Measurements from ENCODE around the gene ZNF827. TPM values are rescaled to one million over a fixed set of nuclear protein-coding genes. Genes with fewer than 3 reads are reported as not detected.

The ZNF827 gene
- 14.9 and 17.5 TPM in 2 replicates for total RNA-seq
- 7.8 and 12.2 TPM in 2 replicates for polyA plus RNA-seq

DNA sequence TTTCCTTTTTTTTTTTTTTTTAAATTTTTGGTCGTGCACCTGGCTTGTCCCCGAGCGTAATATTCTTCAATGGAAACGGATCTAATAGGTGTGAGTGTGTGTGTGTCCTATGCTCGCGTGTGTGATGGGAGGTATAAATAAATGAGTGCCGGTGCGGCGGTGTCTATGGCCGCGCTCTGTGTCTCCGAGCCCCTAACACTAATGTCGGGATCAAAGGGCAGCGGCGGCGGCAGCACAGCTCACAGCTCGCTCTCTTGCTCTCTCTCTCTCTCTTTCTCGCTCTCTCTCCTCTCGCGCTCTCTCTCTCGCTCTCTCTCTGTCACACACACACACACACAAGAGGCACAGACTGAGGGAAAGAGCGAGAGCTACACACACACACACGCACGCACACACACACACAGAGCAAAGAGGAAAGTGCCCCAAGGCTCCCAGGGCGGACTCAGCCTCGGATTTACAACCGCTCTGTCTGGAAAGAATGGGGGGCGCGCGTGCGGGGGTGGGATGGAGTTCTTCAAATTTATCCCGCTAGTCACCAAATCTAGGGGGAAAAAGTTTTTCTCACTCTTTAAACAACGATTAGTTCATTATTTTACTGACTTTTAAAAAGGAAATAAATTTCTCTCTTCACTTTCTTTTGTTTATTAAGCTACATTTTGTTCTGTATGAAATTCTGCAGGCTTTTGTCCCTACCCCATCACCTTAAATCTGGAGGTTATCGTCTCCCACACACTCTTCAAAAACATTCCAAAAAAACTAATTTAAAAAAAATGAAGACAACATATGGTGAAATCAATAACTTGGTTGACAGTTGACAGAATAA is at the start of gene ZNF827:
TSS of gene ZNF827 (minus strand) at position 206 of the 823 bp plus-strand sequence. CDS start 416 bp downstream, outside the sequence.
- H3K4me2 ChIP-seq, result peak within 1 kb of the TSS; percentile 77
- H3K9me2 ChIP-seq (replicated peaks; ENCODE audit: insufficient read depth), result no peaks in the 10 kb centered on the region
- TF ChIP-seq EZH2 (IDR thresholded peaks at IDR 0.05; ENCODE audit: borderline replicate concordance) (no peak), EZH2phosphoT487 (IDR thresholded peaks at IDR 0.05; ENCODE audit: low read depth, severe bottlenecking, unreplicated experiment) (no peak)
- TF ChIP-seq, protein P1, sequence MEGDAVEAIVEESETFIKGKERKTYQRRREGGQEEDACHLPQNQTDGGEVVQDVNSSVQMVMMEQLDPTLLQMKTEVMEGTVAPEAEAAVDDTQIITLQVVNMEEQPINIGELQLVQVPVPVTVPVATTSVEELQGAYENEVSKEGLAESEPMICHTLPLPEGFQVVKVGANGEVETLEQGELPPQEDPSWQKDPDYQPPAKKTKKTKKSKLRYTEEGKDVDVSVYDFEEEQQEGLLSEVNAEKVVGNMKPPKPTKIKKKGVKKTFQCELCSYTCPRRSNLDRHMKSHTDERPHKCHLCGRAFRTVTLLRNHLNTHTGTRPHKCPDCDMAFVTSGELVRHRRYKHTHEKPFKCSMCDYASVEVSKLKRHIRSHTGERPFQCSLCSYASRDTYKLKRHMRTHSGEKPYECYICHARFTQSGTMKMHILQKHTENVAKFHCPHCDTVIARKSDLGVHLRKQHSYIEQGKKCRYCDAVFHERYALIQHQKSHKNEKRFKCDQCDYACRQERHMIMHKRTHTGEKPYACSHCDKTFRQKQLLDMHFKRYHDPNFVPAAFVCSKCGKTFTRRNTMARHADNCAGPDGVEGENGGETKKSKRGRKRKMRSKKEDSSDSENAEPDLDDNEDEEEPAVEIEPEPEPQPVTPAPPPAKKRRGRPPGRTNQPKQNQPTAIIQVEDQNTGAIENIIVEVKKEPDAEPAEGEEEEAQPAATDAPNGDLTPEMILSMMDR (IDR thresholded peaks at IDR 0.05; ENCODE audit: poor library complexity), result no peak
- DNase-seq (ENCODE audit: low spot score), result peak; percentile 87
- H3K4me1 ChIP-seq (ENCODE audit: insufficient read depth), result peaks cover 17% of the 10 kb centered on the region
- no peaks in the 10 kb centered on the region for H4K20me1 ChIP-seq (ENCODE audit: insufficient read depth, poor library complexity, severe bottlenecking)
- peak within 1 kb of the TSS; percentile 70 for H2AFZ ChIP-seq
- no peaks in the 10 kb centered on the region for H3K9me3 ChIP-seq (ENCODE audit: low read depth)
- peak within 1 kb of the TSS; percentile 92 for H3K4me3 ChIP-seq
- H3K27ac ChIP-seq, result peak within 1 kb of the TSS; percentile 99
- whole genome bisulfite sequencing (ENCODE audit: low lambda C conversion rate, missing lambda C conversion rate), result 2% methylated on average over 30 of the region's 34 CpGs
- H3K27me3 ChIP-seq, result no peaks in the 10 kb centered on the region
- H3K79me2 ChIP-seq, result peaks cover 23% of the 10 kb centered on the region
- H3K36me3 ChIP-seq (replicated peaks; ENCODE audit: insufficient read depth, low read depth), result no peaks in the 10 kb centered on the region

DNA sequence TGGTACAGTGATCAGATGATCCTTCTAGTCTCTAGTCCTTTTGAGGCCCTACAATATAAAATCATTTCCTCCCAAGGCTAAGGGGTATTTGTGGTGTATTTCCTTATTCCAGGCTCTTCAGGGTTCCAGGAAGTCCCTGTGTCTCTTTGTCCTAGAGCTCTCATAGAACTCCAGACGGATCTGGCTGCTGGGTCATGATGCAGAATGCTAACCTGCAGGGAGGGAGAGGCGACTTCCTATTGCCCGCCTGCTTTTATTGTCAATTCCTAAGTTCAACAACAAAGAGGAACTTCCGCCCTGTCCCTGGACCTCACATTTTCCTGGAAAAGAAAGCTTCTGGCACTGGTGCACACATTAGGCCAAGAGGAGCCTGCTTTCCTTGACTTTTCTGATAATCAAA is 45.9 kb upstream of the ZNF827 start:
- Histone ChIP-seq H3K36me3 (replicated peaks; ENCODE audit: insufficient read depth, low read depth) (no peaks in the 10 kb centered on the region), H3K27me3 (peaks cover 3% of the 10 kb centered on the region), H3K27ac (no peak overlapping the region), H3K4me3 (no peak overlapping the region), H3K9me2 (replicated peaks; ENCODE audit: insufficient read depth) (no peaks in the 10 kb centered on the region), H3K79me2 (no peaks in the 10 kb centered on the region), H2AFZ (no peak overlapping the region), H3K4me2 (no peak overlapping the region), H3K4me1 (ENCODE audit: insufficient read depth) (no peaks in the 10 kb centered on the region), H3K9me3 (ENCODE audit: low read depth) (no peaks in the 10 kb centered on the region), H4K20me1 (ENCODE audit: insufficient read depth, poor library complexity, severe bottlenecking) (no peaks in the 10 kb centered on the region)
- no peak for TF ChIP-seq EZH2phosphoT487 (IDR thresholded peaks at IDR 0.05; ENCODE audit: low read depth, severe bottlenecking, unreplicated experiment)
- no peak for TF ChIP-seq EZH2 (IDR thresholded peaks at IDR 0.05; ENCODE audit: borderline replicate concordance)
- TF ChIP-seq, protein P1 (IDR thresholded peaks at IDR 0.05; ENCODE audit: poor library complexity), result no peak
- WGBS (ENCODE audit: low lambda C conversion rate, missing lambda C conversion rate), result 88% methylated on average over 4 of the region's 4 CpGs
- no peak for DNase-seq (ENCODE audit: low spot score)

DNA sequence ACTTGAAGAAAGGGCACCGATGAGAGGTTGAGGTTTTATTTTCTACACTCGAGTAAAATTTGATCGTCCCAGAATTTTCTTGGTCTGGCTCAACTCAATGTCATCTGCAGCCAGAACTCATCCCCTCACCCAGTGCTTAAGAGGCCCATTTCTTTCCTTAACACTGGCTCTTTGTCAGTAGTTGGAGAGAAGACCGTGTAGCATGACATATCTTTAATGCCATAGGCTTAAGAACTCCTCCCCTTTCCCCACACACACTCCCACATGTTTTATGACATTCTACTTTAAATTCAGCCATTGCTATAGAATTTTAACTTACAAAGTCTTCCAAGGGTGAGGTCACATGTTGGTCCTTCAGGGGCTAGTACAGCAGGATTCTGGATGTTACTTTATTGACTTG is 44.2 kb upstream of the ZNF827 start:
- no peaks in the 10 kb centered on the region for H3K36me3 ChIP-seq (replicated peaks; ENCODE audit: insufficient read depth, low read depth)
- H3K9me3 ChIP-seq (ENCODE audit: low read depth), result no peaks in the 10 kb centered on the region
- H2AFZ ChIP-seq, result no peak overlapping the region
- no peak overlapping the region for H3K4me2 ChIP-seq
- no peaks in the 10 kb centered on the region for H3K79me2 ChIP-seq
- H3K4me1 ChIP-seq (ENCODE audit: insufficient read depth), result no peaks in the 10 kb centered on the region
- TF ChIP-seq, protein P1 (IDR thresholded peaks at IDR 0.05; ENCODE audit: poor library complexity), result no peak
- TF ChIP-seq EZH2phosphoT487 (IDR thresholded peaks at IDR 0.05; ENCODE audit: low read depth, severe bottlenecking, unreplicated experiment) (no peak), EZH2 (IDR thresholded peaks at IDR 0.05; ENCODE audit: borderline replicate concordance) (no peak)
- H4K20me1 ChIP-seq (ENCODE audit: insufficient read depth, poor library complexity, severe bottlenecking), result no peaks in the 10 kb centered on the region
- H3K27me3 ChIP-seq, result no peaks in the 10 kb centered on the region
- H3K9me2 ChIP-seq (replicated peaks; ENCODE audit: insufficient read depth), result no peaks in the 10 kb centered on the region
- H3K4me3 ChIP-seq, result no peak overlapping the region
- no peak overlapping the region for H3K27ac ChIP-seq
- 82% methylated on average over 4 of the region's 4 CpGs for WGBS (ENCODE audit: low lambda C conversion rate, missing lambda C conversion rate)
- no peak for DNase-seq (ENCODE audit: low spot score)
